Endothelial cell of umbilical vein (primary cell): Measurements from ENCODE around the gene ANKRD40CL. TPM values are rescaled to one million over a fixed set of nuclear protein-coding genes. Genes with fewer than 3 reads are reported as not detected.

Experiments
- BruUV-seq: library from RNA; stranded (reverse); fragments of 400-500 nt; replicated peaks from 2 replicates; lab custom pipeline; 2021; lab: Mats Ljungman, UMichigan
- CTCF ChIA-PET: fragments of 300-600, 350-600 bp; sonication (Branson Sonifier 250); formaldehyde crosslinking; loops from one replicate; lab custom pipeline; 2021; ENCODE audit warnings: antibody characterized with exemption, inconsistent platforms; lab: Charles Lee
- POLR2A ChIA-PET: fragments of 300-600, 350-600 bp; sonication (Branson Sonifier 250); formaldehyde crosslinking; loops from one replicate; lab custom pipeline; 2021; ENCODE audit warnings: antibody characterized with exemption, inconsistent platforms; lab: Charles Lee
- DNase-seq: peaks from one replicate; pipeline ENCODE4 v3.0.0-alpha.2; 2011; ENCODE audit warnings: low read depth, low spot score
- FAIRE-seq: peaks from 2 replicates; lab custom pipeline; 2011; peaks lifted over from hg19 to GRCh38; lab: Jason Lieb, UNC
- H2AFZ ChIP-seq: 2 replicates; pipeline ENCODE4 v1.6.0; 2012; ENCODE audit warnings: low read depth, low read length, control low read depth, inconsistent platforms
- H3K27ac ChIP-seq: 2 replicates; pipeline ENCODE4 v1.5.1; 2011; ENCODE audit warnings: low read depth, mild to moderate bottlenecking, control low read depth, low read length, moderate library complexity; ENCODE audit not compliant: insufficient read depth
- H3K27me3 ChIP-seq, 2 experiments: 2 replicates each; pipeline versions ENCODE4 v1.6.0 to v1.6.1; 2011; ENCODE audit warnings: low read length in 2 of 2, mixed read lengths in 1 of 2; ENCODE audit not compliant: control insufficient read depth in 2 of 2, insufficient read depth in 2 of 2
- H3K36me3 ChIP-seq, 2 experiments: 2 replicates in 1 of 2; 3 replicates in 1 of 2; pipeline ENCODE4 v1.5.1; 2011; ENCODE audit warnings: low read length in 2 of 2, mild to moderate bottlenecking in 1 of 2, moderate library complexity in 1 of 2; ENCODE audit not compliant: control insufficient read depth in 2 of 2, insufficient read depth in 2 of 2; ENCODE audit errors: extremely low read depth in 1 of 2
- H3K4me1 ChIP-seq: 3 replicates; pipeline ENCODE4 v1.5.1; 2011; ENCODE audit warnings: mild to moderate bottlenecking, low read length; ENCODE audit not compliant: control insufficient read depth, insufficient read depth; ENCODE audit errors: extremely low read depth
- H3K4me2 ChIP-seq: 2 replicates; pipeline ENCODE4 v1.6.1; 2011; ENCODE audit warnings: low read length, control low read depth, mixed read lengths; ENCODE audit not compliant: insufficient read depth
- H3K4me3 ChIP-seq, 3 experiments: fragments of 200-600 bp in 1 of 3; sonication (generic), shearing (Covaris generic) in 1 of 3; replicated peaks in 1 of 3; 2 replicates each; pipeline ENCODE4 v1.5.1; 2011 to 2016; ENCODE audit warnings: control low read depth in 3 of 3, low read length in 3 of 3, mild to moderate bottlenecking in 2 of 3, inconsistent platforms in 1 of 3, low read depth in 1 of 3, moderate library complexity in 1 of 3; ENCODE audit not compliant: insufficient read depth in 1 of 3
- H3K79me2 ChIP-seq: 2 replicates; pipeline ENCODE4 v1.6.0; 2012; ENCODE audit warnings: low read length, inconsistent platforms; ENCODE audit not compliant: control insufficient read depth, insufficient read depth
- H3K9ac ChIP-seq: replicated peaks from 2 replicates; pipeline ENCODE3; 2011; ENCODE audit warnings: low read length, control low read depth; ENCODE audit not compliant: insufficient read depth; ENCODE audit errors: extremely low read depth
- H3K9me1 ChIP-seq: replicated peaks from 3 replicates; pipeline ENCODE4 v1.6.0; 2011; ENCODE audit warnings: mild to moderate bottlenecking, low read length; ENCODE audit not compliant: control insufficient read depth, insufficient read depth; ENCODE audit errors: extremely low read depth
- H3K9me3 ChIP-seq: replicated peaks from 2 replicates; pipeline ENCODE4 v1.5.1; 2012; ENCODE audit warnings: low read length, inconsistent platforms; ENCODE audit not compliant: control insufficient read depth, insufficient read depth
- H4K20me1 ChIP-seq: replicated peaks from 2 replicates; pipeline ENCODE3; 2011; ENCODE audit warnings: mild to moderate bottlenecking, low read length; ENCODE audit not compliant: control insufficient read depth, insufficient read depth; ENCODE audit errors: extremely low read depth
- CTCF ChIP-seq, 2 donors: IDR thresholded peaks; 1 replicate in 1 of 2; 2 replicates in 1 of 2; pipeline ENCODE4 v1.5.1; 2011; ENCODE audit warnings: low read length in 2 of 2, mild to moderate bottlenecking in 2 of 2, moderate library complexity in 2 of 2, control low read depth in 1 of 2, inconsistent platforms in 1 of 2, low read depth in 1 of 2; ENCODE audit not compliant: insufficient read depth in 1 of 2; ENCODE audit errors: extremely low read depth in 1 of 2
- EZH2 ChIP-seq: IDR thresholded peaks from 2 replicates; pipeline ENCODE4 v1.6.1; 2012; ENCODE audit warnings: borderline replicate concordance, low read depth, mild to moderate bottlenecking, moderate library complexity, low read length, inconsistent platforms; ENCODE audit not compliant: severe bottlenecking
- FOS ChIP-seq: IDR thresholded peaks from 2 replicates; pipeline ENCODE4 v1.6.1; 2011; ENCODE audit warnings: mild to moderate bottlenecking, low read length, moderate library complexity, borderline replicate concordance; ENCODE audit not compliant: insufficient read depth
- GATA2 ChIP-seq: IDR thresholded peaks from 2 replicates; pipeline ENCODE4 v1.7.0; 2011; ENCODE audit warnings: low read depth, mild to moderate bottlenecking, moderate library complexity, mixed read lengths, low read length; ENCODE audit not compliant: insufficient read length, insufficient read depth
- JUN ChIP-seq: IDR thresholded peaks from 2 replicates; pipeline ENCODE4 v1.6.1; 2011; ENCODE audit warnings: borderline replicate concordance, low read depth; ENCODE audit not compliant: insufficient read length, insufficient read depth
- MAX ChIP-seq: IDR thresholded peaks from 2 replicates; pipeline ENCODE4 v1.6.1; 2011; ENCODE audit not compliant: insufficient read depth, insufficient read length
- MYC ChIP-seq: IDR thresholded peaks from one replicate; pipeline ENCODE4 v1.6.1; 2011; ENCODE audit warnings: mild to moderate bottlenecking, low read depth, low read length
- POLR2A ChIP-seq: IDR thresholded peaks from 2 replicates; pipeline ENCODE4 v1.6.1; 2012; ENCODE audit warnings: low read depth, mild to moderate bottlenecking, control low read depth, low read length
- POLR2AphosphoS5 ChIP-seq: IDR thresholded peaks from 2 replicates; pipeline ENCODE4 v1.6.1; 2012; ENCODE audit warnings: low read depth, mild to moderate bottlenecking, control low read depth, low read length, moderate library complexity; ENCODE audit not compliant: insufficient read depth
- dilution Hi-C: fragments of 300-500 bp; cut with MboI; formaldehyde crosslinking; loops from one replicate; pipeline ENCODE4 v1.15.0; 2019; ENCODE audit warnings: low sequenced_read_pairs; ENCODE audit not compliant: extremely low pct_ligation_motif_present
- intact Hi-C: fragments of 100-400 bp; cut with micrococcal nuclease; formaldehyde crosslinking; loops from one replicate; pipeline ENCODE4 v1.10.0; 2022
- polyA plus RNA-seq, 4 experiments: library from polyadenylated mRNA; depleted of rRNA in 3 of 4; stranded (reverse) in 3 of 4; unstranded in 1 of 4; fragments of >200 nt; gene quantifications; 2 replicates each; pipeline versions ENCODE4 v1.2.1 to v1.2.3, GENCODE V29; 2011 to 2012; ENCODE audit warnings: missing spikeins in 1 of 4
- total RNA-seq: library from RNA; stranded (reverse); gene quantifications from 2 replicates; pipeline ENCODE4 v1.2.3, GENCODE V29; 2021

Gene ANKRD40CL
- total and polyA plus RNA-seq, 2 donors (not counting 3 experiments of a cell fraction or from before 2014, with no cell fraction given): not detected

- TSS peak; percentile 70 for BruUV-seq
- no peaks in the 10 kb centered on the region for H3K4me1 ChIP-seq
- H3K79me2 ChIP-seq: peaks cover 17% of the 10 kb centered on the region
- H3K36me3 ChIP-seq: peaks cover 37 to 65% of the 10 kb centered on the region in 2 experiments
- dilution Hi-C loops (no loop called here), intact Hi-C loops (no loop called here)
- no peaks in the 10 kb centered on the region for H3K9me3 ChIP-seq
- no peak overlapping the region for H3K9ac ChIP-seq
- DNase-seq (no peak), FAIRE-seq (no peak)
- H2AFZ ChIP-seq: no peak overlapping the region
- no peaks in the 10 kb centered on the region for H3K9me1 ChIP-seq
- TF ChIP-seq POLR2A (no peak), CTCF (IDR thresholded peaks at IDR 0.05; ENCODE audit: extremely low read depth in 1 of 2, insufficient read depth in 1 of 2, low read depth in 1 of 2, low read length in 2 of 2) (no peak), MYC (no peak), POLR2AphosphoS5 (no peak), JUN (no peak), MAX (no peak), GATA2 (no peak), FOS (no peak), EZH2 (no peak)
- ChIA-PET CTCF (no interaction called here), POLR2A (no interaction called here)
- no peak overlapping the region for H3K27ac ChIP-seq
- peaks cover 2% of the 10 kb centered on the region for H4K20me1 ChIP-seq
- no peaks in the 10 kb centered on the region for H3K27me3 ChIP-seq
- H3K4me2 ChIP-seq: no peak overlapping the region
- H3K4me3 ChIP-seq: no peak overlapping the region
Measured at GRCh38 chr17:50745631-50746030, 21.7 kb downstream of the ANKRD40CL start.
